B cell (primary cell): ENCODE measurements around the gene SYT6.

ENCODE experiments used
- CTCF ChIP-seq: fragments of 200-600 bp; IDR thresholded peaks from one replicate; pipeline ENCODE4 v1.8.0; 2022; ENCODE audit warnings: antibody characterized with exemption, mild to moderate bottlenecking
- EZH2 ChIP-seq: IDR thresholded peaks from 2 replicates; pipeline ENCODE4 v1.6.1; 2012; ENCODE audit warnings: borderline replicate concordance, low read depth, mild to moderate bottlenecking, moderate library complexity, low read length; ENCODE audit not compliant: insufficient read depth, poor library complexity, severe bottlenecking

- no peak for TF ChIP-seq CTCF
- TF ChIP-seq EZH2, result no peak
Measured at GRCh38 chr1:114159941-114160340, 6.3 kb upstream of the SYT6 start.
